Neuronal stem cell (in vitro differentiated cells): ENCODE results near the gene CTSZ.
A peak's percentile ranks its signal among the peaks of the same experiment; 100 is the strongest.

ENCODE experiments used
- DNase-seq: peaks from one replicate; pipeline ENCODE4 v3.0.0-alpha.2; 2013; ENCODE audit warnings: low spot score
- H2AFZ ChIP-seq: one replicate; pipeline ENCODE4 v1.6.1; 2013; ENCODE audit warnings: mild to moderate bottlenecking, low read length, inconsistent platforms
- H2AK5ac ChIP-seq: 2 replicates; pipeline ENCODE4 v1.6.1; 2013; ENCODE audit warnings: low read depth, mild to moderate bottlenecking, inconsistent platforms, low read length, moderate library complexity, mixed read lengths
- H2BK120ac ChIP-seq: 2 replicates; pipeline ENCODE4 v1.6.1; 2013; ENCODE audit warnings: low read depth, mild to moderate bottlenecking, inconsistent platforms, low read length, moderate library complexity, mixed read lengths
- H2BK12ac ChIP-seq: one replicate; pipeline ENCODE4 v1.6.1; 2013; ENCODE audit warnings: low read length, inconsistent platforms
- H2BK15ac ChIP-seq: 2 replicates; pipeline ENCODE4 v1.6.1; 2013; ENCODE audit warnings: mild to moderate bottlenecking, low read length, inconsistent platforms, mixed read lengths
- H2BK5ac ChIP-seq: one replicate; pipeline ENCODE4 v1.6.1; 2013; ENCODE audit warnings: inconsistent platforms, mild to moderate bottlenecking, low read length, moderate library complexity
- H3K14ac ChIP-seq: one replicate; pipeline ENCODE4 v1.6.1; 2013; ENCODE audit warnings: low read length, inconsistent platforms
- H3K18ac ChIP-seq: 2 replicates; pipeline ENCODE4 v1.6.1; 2013; ENCODE audit warnings: low read length, inconsistent platforms
- H3K23ac ChIP-seq: 2 replicates; pipeline ENCODE4 v1.6.1; 2013; ENCODE audit warnings: low read depth, mild to moderate bottlenecking, mixed read lengths, low read length, inconsistent platforms; ENCODE audit not compliant: poor library complexity
- H3K27ac ChIP-seq: replicated peaks from 3 replicates; pipeline ENCODE4 v1.5.1; 2013; ENCODE audit warnings: low read length, inconsistent platforms
- H3K27me3 ChIP-seq, 3 experiments: 2 replicates each; pipeline ENCODE4 v1.6.1; 2013; ENCODE audit warnings: low read length in 3 of 3, mild to moderate bottlenecking in 2 of 3, inconsistent platforms in 1 of 3, low read depth in 1 of 3, mixed read lengths in 1 of 3, moderate library complexity in 1 of 3; ENCODE audit not compliant: control insufficient read depth in 3 of 3, insufficient read depth in 3 of 3
- H3K36me3 ChIP-seq, 2 donors: replicated peaks in 1 of 2; 2 replicates each; pipeline ENCODE4 v1.6.1; 2013; ENCODE audit warnings: low read length in 2 of 2; ENCODE audit not compliant: control insufficient read depth in 2 of 2, insufficient read depth in 2 of 2
- H3K4ac ChIP-seq: 2 replicates; pipeline ENCODE4 v1.6.1; 2013; ENCODE audit warnings: inconsistent platforms, mild to moderate bottlenecking, low read length, moderate library complexity
- H3K4me1 ChIP-seq, 2 donors: 1 replicate in 1 of 2; 2 replicates in 1 of 2; pipeline ENCODE4 v1.6.1; 2013; ENCODE audit warnings: low read length in 2 of 2, low read depth in 1 of 2; ENCODE audit not compliant: control insufficient read depth in 2 of 2, insufficient read depth in 1 of 2
- H3K4me2 ChIP-seq: one replicate; pipeline ENCODE4 v1.6.1; 2013; ENCODE audit warnings: mild to moderate bottlenecking, low read length, inconsistent platforms; ENCODE audit not compliant: insufficient read depth, poor library complexity, severe bottlenecking
- H3K4me3 ChIP-seq, 2 donors: 2 replicates each; pipeline ENCODE4 v1.5.1; 2013; ENCODE audit warnings: low read length in 2 of 2, mild to moderate bottlenecking in 2 of 2, inconsistent platforms in 1 of 2, moderate library complexity in 1 of 2
- H3K79me1 ChIP-seq: one replicate; pipeline ENCODE4 v1.6.1; 2013; ENCODE audit warnings: low read depth, mild to moderate bottlenecking, inconsistent platforms, low read length, moderate library complexity
- H3K9ac ChIP-seq: one replicate; pipeline ENCODE4 v1.6.1; 2013; ENCODE audit warnings: mild to moderate bottlenecking, low read depth, low read length, inconsistent platforms; ENCODE audit not compliant: poor library complexity
- H3K9me3 ChIP-seq, 2 donors: replicated peaks in 1 of 2; 2 replicates each; pipeline versions ENCODE3 to v1.6.1; 2013; ENCODE audit warnings: low read length in 2 of 2, mild to moderate bottlenecking in 2 of 2, inconsistent platforms in 1 of 2, low read depth in 1 of 2, mixed read lengths in 1 of 2, moderate library complexity in 1 of 2; ENCODE audit not compliant: control insufficient read depth in 2 of 2, insufficient read depth in 1 of 2
- H4K8ac ChIP-seq: one replicate; pipeline ENCODE4 v1.6.1; 2013; ENCODE audit warnings: low read depth, mild to moderate bottlenecking, inconsistent platforms, low read length, moderate library complexity
- H4K91ac ChIP-seq: one replicate; pipeline ENCODE4 v1.6.1; 2013; ENCODE audit warnings: low read length, low read depth, mild to moderate bottlenecking, inconsistent platforms; ENCODE audit not compliant: poor library complexity
- WGBS, 2 donors: extraction: QIAGEN DNeasy Blood & Tissue Kit; methylation state at CpG; one replicate each; pipeline ENCODE4 v1.1.7; 2013; ENCODE audit warnings: missing lambda C conversion rate in 2 of 2, mixed read lengths in 1 of 2; ENCODE audit not compliant: insufficient read length in 2 of 2, insufficient replicate concordance in 1 of 2; ENCODE audit errors: extremely low coverage in 2 of 2; 5-methylcytosine and 5-hydroxymethylcytosine counted together

The CTSZ gene

GRCh38 chr20:59003836-59004492 lies 3.1 kb downstream of the CTSZ start:
- Histone ChIP-seq H2AK5ac (no peak overlapping the region), H3K9ac (no peak overlapping the region), H3K4me2 (no peak overlapping the region), H3K27me3 (no peaks in the 10 kb centered on the region), H2AFZ (no peak overlapping the region), H2BK120ac (no peak overlapping the region), H3K14ac (peak overlapping the region; percentile 56), H2BK5ac (no peak overlapping the region), H4K8ac (no peak overlapping the region), H3K4ac (no peak overlapping the region), H3K9me3 (no peaks in the 10 kb centered on the region), H3K4me1 (peaks cover 10 to 16% of the 10 kb centered on the region in 2 donors), H3K4me3 (no peak overlapping the region), H3K23ac (no peak overlapping the region), H3K27ac (no peak overlapping the region), H3K18ac (peak overlapping the region; percentile 76), H2BK15ac (no peak overlapping the region), H4K91ac (no peak overlapping the region), H2BK12ac (no peak overlapping the region), H3K36me3 (peaks cover 0 to 5% of the 10 kb centered on the region in 2 donors), H3K79me1 (peaks cover 5% of the 10 kb centered on the region)
- no peak for DNase-seq
- no CpG with 5 or more reads among the region's 16 CpGs for WGBS, 2 donors

- Histone ChIP-seq H3K14ac (no peak overlapping the region), H3K27ac (no peak overlapping the region), H3K4me2 (no peak overlapping the region), H3K27me3 (no peaks in the 10 kb centered on the region), H3K9me3 (no peaks in the 10 kb centered on the region), H4K8ac (no peak overlapping the region), H2BK5ac (peak overlapping the region; percentile 1), H2AFZ (peak overlapping the region; percentile 79), H3K23ac (no peak overlapping the region), H2BK15ac (no peak overlapping the region), H3K36me3 (peaks cover 0 to 5% of the 10 kb centered on the region in 2 donors), H4K91ac (no peak overlapping the region), H2AK5ac (no peak overlapping the region), H3K9ac (no peak overlapping the region), H3K18ac (peak overlapping the region; percentile 16), H3K4me3 (no peak overlapping the region), H3K4me1 (peaks cover 10 to 16% of the 10 kb centered on the region in 2 donors), H3K79me1 (peaks cover 5% of the 10 kb centered on the region), H2BK120ac (no peak overlapping the region), H3K4ac (no peak overlapping the region), H2BK12ac (no peak overlapping the region)
- no CpG with 5 or more reads among the region's 17 CpGs for WGBS, 2 donors
- DNase-seq: no peak
Measured at GRCh38 chr20:59002874-59003399, 4.1 kb downstream of the CTSZ start.

GRCh38 chr20:59002388-59002787 lies 4.7 kb downstream of the CTSZ start:
- H3K18ac ChIP-seq: peak overlapping the region; percentile 64
- H2BK5ac ChIP-seq: peak overlapping the region; percentile 1
- H2BK12ac ChIP-seq: no peak overlapping the region
- peaks cover 4 to 8% of the 10 kb centered on the region in 2 donors for H3K36me3 ChIP-seq
- no peak overlapping the region for H3K9ac ChIP-seq
- no CpG with 5 or more reads among the region's 8 CpGs for WGBS, 2 donors
- H3K14ac ChIP-seq: no peak overlapping the region
- H3K4me2 ChIP-seq: no peak overlapping the region
- no peaks in the 10 kb centered on the region for H3K9me3 ChIP-seq
- no peak overlapping the region for H2BK15ac ChIP-seq
- peaks cover 10 to 14% of the 10 kb centered on the region in 2 donors for H3K4me1 ChIP-seq
- H4K91ac ChIP-seq: no peak overlapping the region
- no peak overlapping the region for H3K27ac ChIP-seq
- H4K8ac ChIP-seq: no peak overlapping the region
- no peak for DNase-seq
- peak overlapping the region; percentile 79 for H2AFZ ChIP-seq
- no peak overlapping the region for H3K4ac ChIP-seq
- no peak overlapping the region for H3K23ac ChIP-seq
- H3K79me1 ChIP-seq: peaks cover 5% of the 10 kb centered on the region
- H3K4me3 ChIP-seq: no peak overlapping the region
- no peak overlapping the region for H2BK120ac ChIP-seq
- H2AK5ac ChIP-seq: no peak overlapping the region
- no peaks in the 10 kb centered on the region for H3K27me3 ChIP-seq

GRCh38 chr20:59001449-59002171 lies 5.4 kb downstream of the CTSZ start:
- peak overlapping the region; percentile 77 for H3K14ac ChIP-seq
- H3K4me2 ChIP-seq: no peak overlapping the region
- H2BK12ac ChIP-seq: peak overlapping the region; percentile 14
- peaks cover 5% of the 10 kb centered on the region for H3K79me1 ChIP-seq
- no peak overlapping the region for H2BK15ac ChIP-seq
- no peak overlapping the region for H2BK120ac ChIP-seq
- no peak overlapping the region for H2BK5ac ChIP-seq
- no peak overlapping the region for H3K23ac ChIP-seq
- peak overlapping the region; percentile 50 for H3K9ac ChIP-seq
- H4K91ac ChIP-seq: no peak overlapping the region
- H3K27me3 ChIP-seq: no peaks in the 10 kb centered on the region
- WGBS, 2 donors: no CpG with 5 or more reads among the region's 27 CpGs
- H3K27ac ChIP-seq: no peak overlapping the region
- no peak overlapping the region for H3K4me3 ChIP-seq
- no peak overlapping the region for H4K8ac ChIP-seq
- H2AFZ ChIP-seq: no peak overlapping the region
- no peak for DNase-seq
- H3K4ac ChIP-seq: no peak overlapping the region
- peak overlapping the region; percentile 71 for H2AK5ac ChIP-seq
- peaks cover 10 to 13% of the 10 kb centered on the region in 2 donors for H3K4me1 ChIP-seq
- no peaks in the 10 kb centered on the region for H3K9me3 ChIP-seq
- no peak overlapping the region for H3K18ac ChIP-seq
- H3K36me3 ChIP-seq: peaks cover 8% of the 10 kb centered on the region in 2 donors
